Neutrophil (primary cell): ENCODE measurements around the gene TACC2.

ENCODE experiments used
- H3K27ac ChIP-seq: fragments of 200-600 bp; sonication (generic); 2 replicates; pipeline ENCODE4 v1.5.1; 2016; ENCODE audit warnings: mild to moderate bottlenecking, moderate library complexity
- H3K27me3 ChIP-seq: fragments of 200-600 bp; sonication (generic); 2 replicates; pipeline ENCODE4 v1.6.0; 2016; ENCODE audit warnings: mild to moderate bottlenecking
- H3K36me3 ChIP-seq: fragments of 200-600 bp; sonication (generic); 2 replicates; pipeline ENCODE4 v1.5.1; 2017
- H3K4me1 ChIP-seq, 2 experiments: fragments of 200-600 bp in 1 of 2; sonication (generic) in 1 of 2; 1 replicate in 1 of 2; 2 replicates in 1 of 2; pipeline versions ENCODE4 v1.5.1 to v1.6.1; 2013 to 2016; ENCODE audit warnings: low read depth in 1 of 2, low read length in 1 of 2, mild to moderate bottlenecking in 1 of 2, moderate library complexity in 1 of 2; ENCODE audit not compliant: control insufficient read depth in 1 of 2, insufficient read depth in 1 of 2
- H3K4me3 ChIP-seq, 2 experiments: fragments of 200-600 bp in 1 of 2; sonication (generic) in 1 of 2; 1 replicate in 1 of 2; 2 replicates in 1 of 2; pipeline ENCODE4 v1.5.1; 2013 to 2016; ENCODE audit warnings: low read depth in 1 of 2, low read length in 1 of 2, mild to moderate bottlenecking in 1 of 2, moderate library complexity in 1 of 2
- H3K9me3 ChIP-seq: fragments of 200-600 bp; sonication (generic); 2 replicates; pipeline ENCODE4 v1.5.1; 2016
- TF ChIP-seq, protein P1 (sequence below): fragments of 200-600 bp; sonication (generic); IDR thresholded peaks from 2 replicates; pipeline ENCODE4 v1.5.1; 2016; ENCODE audit warnings: antibody characterized with exemption

The TACC2 gene

DNA sequence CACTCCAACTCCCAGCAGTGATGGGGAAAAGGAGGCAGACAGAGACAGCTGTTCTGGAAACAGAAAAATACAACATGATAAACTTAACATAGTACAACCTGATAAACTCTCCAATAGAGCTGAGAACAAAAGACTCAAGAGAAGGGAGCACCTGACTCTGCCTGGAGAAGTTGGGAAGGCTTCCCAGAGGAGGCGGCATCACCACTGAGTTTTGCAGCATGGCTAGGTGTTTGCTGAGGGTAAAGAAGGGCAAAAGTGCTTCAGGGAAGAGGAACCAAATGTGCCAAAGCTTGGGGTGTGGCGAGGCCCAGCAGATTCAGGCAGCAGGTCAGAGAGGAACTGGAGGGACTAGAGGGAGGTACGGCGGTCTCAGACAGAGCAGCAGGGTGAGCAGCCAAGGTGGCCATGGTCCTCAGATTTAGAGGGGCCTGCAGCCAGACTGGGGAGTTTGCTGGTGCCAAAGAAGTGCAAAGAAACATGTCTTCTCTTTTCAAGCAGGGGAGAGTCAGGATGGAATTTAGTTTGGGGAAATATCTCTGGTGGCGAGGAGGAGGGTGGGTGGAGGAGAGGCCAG lies 162.2 kb downstream of the TACC2 start:
- Histone ChIP-seq H3K36me3 (no peaks in the 10 kb centered on the region), H3K27me3 (peaks cover 11% of the 10 kb centered on the region), H3K9me3 (no peaks in the 10 kb centered on the region), H3K4me3 (no peak overlapping the region), H3K4me1 (peaks cover 22 to 36% of the 10 kb centered on the region in 2 experiments), H3K27ac (no peak overlapping the region)
- TF ChIP-seq, protein P1, sequence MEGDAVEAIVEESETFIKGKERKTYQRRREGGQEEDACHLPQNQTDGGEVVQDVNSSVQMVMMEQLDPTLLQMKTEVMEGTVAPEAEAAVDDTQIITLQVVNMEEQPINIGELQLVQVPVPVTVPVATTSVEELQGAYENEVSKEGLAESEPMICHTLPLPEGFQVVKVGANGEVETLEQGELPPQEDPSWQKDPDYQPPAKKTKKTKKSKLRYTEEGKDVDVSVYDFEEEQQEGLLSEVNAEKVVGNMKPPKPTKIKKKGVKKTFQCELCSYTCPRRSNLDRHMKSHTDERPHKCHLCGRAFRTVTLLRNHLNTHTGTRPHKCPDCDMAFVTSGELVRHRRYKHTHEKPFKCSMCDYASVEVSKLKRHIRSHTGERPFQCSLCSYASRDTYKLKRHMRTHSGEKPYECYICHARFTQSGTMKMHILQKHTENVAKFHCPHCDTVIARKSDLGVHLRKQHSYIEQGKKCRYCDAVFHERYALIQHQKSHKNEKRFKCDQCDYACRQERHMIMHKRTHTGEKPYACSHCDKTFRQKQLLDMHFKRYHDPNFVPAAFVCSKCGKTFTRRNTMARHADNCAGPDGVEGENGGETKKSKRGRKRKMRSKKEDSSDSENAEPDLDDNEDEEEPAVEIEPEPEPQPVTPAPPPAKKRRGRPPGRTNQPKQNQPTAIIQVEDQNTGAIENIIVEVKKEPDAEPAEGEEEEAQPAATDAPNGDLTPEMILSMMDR = no peak

DNA sequence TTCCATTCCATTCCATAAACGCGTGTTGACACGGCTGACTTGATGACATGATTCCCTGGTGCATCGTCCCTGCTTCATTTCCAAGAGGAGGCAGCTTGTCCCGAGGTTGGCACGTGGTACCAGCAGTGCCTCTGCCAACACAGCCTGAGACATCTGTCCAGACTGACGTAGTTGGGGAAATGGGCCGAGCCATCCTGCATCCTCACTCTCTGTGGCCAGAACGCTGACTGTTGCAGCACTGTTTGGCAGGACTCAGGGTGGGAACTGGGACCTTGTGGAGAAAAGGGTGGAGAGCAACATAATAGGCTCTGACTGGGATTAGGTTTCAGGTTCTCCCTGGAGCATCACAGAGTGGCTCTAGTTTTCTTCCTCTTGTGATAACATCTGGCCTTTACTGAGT lies 163.6 kb downstream of the TACC2 start:
- Histone ChIP-seq H3K27ac (no peak overlapping the region), H3K27me3 (peaks cover 24% of the 10 kb centered on the region), H3K4me1 (peaks cover 17 to 24% of the 10 kb centered on the region in 2 experiments), H3K4me3 (no peak overlapping the region), H3K36me3 (no peaks in the 10 kb centered on the region), H3K9me3 (no peaks in the 10 kb centered on the region)
- TF ChIP-seq, protein P1 = no peak

DNA sequence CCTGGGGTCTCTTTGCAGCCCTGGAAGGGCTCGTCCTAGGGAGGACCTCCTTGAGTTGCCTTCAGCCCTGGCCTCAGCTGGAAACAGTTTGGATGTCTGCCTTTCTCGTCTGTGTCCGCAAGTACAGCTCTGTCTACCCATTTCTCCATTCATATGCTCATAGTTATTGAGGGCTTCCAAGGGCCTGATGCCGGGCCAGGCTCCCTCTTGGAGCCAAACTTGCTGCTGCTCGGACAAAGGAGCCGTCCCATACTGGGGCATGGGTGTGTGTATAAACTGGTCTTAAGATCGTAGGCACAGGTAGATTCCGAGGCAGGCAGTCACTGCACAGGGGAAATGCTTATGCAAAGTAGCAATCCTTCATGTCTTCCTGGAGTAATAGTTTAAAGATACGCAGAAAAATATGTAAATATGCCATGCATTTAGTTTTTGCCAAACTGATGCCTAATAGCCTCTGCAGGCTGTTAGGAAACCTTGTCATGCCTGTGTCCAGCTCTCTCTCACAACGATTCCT lies 165.1 kb downstream of the TACC2 start:
- no peaks in the 10 kb centered on the region for H3K9me3 ChIP-seq
- no peaks in the 10 kb centered on the region for H3K36me3 ChIP-seq
- peaks cover 2 to 9% of the 10 kb centered on the region in 2 experiments for H3K4me1 ChIP-seq
- H3K27me3 ChIP-seq = peaks cover 39% of the 10 kb centered on the region
- TF ChIP-seq, protein P1 = no peak
- no peak overlapping the region for H3K27ac ChIP-seq
- H3K4me3 ChIP-seq = no peak overlapping the region

DNA sequence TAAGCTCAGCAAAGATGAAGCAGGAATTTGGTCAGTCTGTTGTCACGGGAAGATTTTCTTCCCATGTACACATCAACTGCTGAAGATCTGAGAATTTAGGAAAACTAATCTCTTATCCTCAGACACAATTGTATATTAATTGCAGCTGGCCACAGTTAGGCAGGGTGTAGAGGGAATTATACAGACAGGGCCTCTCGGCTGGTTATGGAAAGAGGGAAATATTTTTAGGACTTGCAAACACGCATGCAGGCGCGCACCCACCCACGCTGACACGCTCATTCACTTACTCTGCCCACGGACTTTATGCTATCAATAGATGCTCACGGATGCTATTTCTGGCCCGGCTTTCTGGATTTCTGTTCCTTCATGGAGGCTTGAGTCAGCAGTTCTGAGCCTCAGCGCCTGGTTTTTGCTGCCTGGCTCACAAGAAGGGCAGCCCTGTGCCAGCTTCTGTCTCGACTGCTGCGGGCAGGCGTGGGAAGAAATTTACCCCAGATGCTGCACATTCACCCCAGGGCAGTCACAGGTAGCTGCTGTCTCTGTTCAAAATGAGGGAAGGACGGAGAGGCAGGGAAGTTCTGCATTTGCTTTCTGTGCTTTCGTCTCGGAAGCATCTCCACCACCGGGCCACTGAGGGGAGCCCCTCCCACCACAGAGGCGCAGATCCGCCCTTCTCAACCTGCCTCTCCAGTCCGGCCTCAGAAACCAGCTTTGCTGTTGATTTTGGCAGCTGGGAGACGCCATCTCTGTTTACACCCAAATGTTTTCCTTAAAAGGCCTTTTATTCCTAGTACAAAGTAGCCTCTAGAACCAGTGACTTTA lies 165.8 kb downstream of the TACC2 start:
- Histone ChIP-seq H3K4me3 (no peak overlapping the region), H3K36me3 (no peaks in the 10 kb centered on the region), H3K27me3 (peaks cover 45% of the 10 kb centered on the region), H3K9me3 (no peaks in the 10 kb centered on the region), H3K4me1 (peaks cover 0 to 2% of the 10 kb centered on the region in 2 experiments), H3K27ac (no peak overlapping the region)
- TF ChIP-seq, protein P1 = no peak

DNA sequence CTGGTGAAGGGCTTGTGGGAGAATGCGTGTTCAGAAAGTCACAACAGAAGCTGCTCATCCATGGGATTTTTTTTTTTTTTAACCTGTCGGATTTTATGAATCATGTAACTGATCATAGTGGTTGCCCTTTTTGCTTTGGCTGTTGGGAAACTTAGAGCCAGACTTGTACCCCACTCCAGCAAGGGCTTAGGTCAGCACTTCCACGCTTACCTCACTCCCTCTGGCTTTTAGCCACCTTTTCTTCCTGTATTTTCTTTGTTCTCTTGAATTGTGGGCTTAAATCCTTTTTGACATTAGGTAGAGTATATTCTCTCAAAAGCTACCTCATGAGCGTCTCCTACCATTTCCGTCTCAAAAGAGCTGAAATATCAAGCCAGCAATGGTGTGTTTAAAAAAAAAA lies 168.5 kb downstream of the TACC2 start:
- Histone ChIP-seq H3K4me1 (no peaks in the 10 kb centered on the region), H3K27ac (no peak overlapping the region), H3K4me3 (no peak overlapping the region), H3K9me3 (no peaks in the 10 kb centered on the region), H3K36me3 (no peaks in the 10 kb centered on the region), H3K27me3 (peaks cover 72% of the 10 kb centered on the region)
- TF ChIP-seq, protein P1 = no peak
